Activated CD4-positive, alpha-beta T cell treated with anti-CD3 and anti-CD28 coated beads, Interleukin-10, Interleukin-2, amounts not matched to agents 100 ng/mL and 50 ng/mL, durations not matched to agents 16 hours and 8 hours (primary cell): ENCODE results near the gene TPRG1L.
"Not testable (repeated sequence)": the region's sequence is repeated elsewhere in the genome, so short reads cannot be mapped to it uniquely, and the experiment has no call there.

Experiments
- DNase-seq: peaks from one replicate; pipeline ENCODE4 v3.0.0-alpha.2; 2020

TPRG1L gene

GRCh38 chr1:3624200-3625136 is at the start of gene TPRG1L:
TPRG1L (plus strand) TSS chr1:3625015; CDS start chr1:3625073, 58 bp downstream.
- peak; percentile 99 for DNase-seq

- not testable (repeated sequence) for DNase-seq
Observed at GRCh38 chr1:3575515-3575914, 49.3 kb upstream of the TPRG1L start.

- DNase-seq = no peak
Observed at GRCh38 chr1:3575993-3576392, 48.8 kb upstream of the TPRG1L start.

GRCh38 chr1:3577300-3577699 is 47.5 kb upstream of the TPRG1L start:
- no peak for DNase-seq

- DNase-seq = no peak
Observed at GRCh38 chr1:3577711-3578432, 46.9 kb upstream of the TPRG1L start.

- no peak for DNase-seq
Observed at GRCh38 chr1:3578433-3578805, 46.4 kb upstream of the TPRG1L start.

DNA sequence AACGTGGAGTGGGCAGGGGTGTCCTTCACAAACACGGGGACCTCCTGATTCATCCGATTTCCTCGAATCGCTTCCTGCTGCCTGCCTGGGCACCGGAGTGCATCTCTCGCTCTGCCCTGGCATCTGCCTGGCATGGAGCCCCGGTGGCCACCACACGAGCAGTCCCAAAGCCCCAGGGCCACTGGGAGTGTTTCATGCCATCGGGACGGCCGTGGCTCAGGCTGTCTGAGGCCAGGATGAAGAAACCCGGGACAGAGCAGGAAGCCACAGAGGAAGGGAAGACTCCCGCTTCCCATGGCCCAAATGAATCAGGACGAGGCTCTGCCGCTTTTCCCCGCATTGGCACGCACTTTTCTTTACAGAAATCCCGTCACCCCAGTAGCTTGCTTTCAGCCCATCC is 45.9 kb upstream of the TPRG1L start:
- no peak for DNase-seq

DNA sequence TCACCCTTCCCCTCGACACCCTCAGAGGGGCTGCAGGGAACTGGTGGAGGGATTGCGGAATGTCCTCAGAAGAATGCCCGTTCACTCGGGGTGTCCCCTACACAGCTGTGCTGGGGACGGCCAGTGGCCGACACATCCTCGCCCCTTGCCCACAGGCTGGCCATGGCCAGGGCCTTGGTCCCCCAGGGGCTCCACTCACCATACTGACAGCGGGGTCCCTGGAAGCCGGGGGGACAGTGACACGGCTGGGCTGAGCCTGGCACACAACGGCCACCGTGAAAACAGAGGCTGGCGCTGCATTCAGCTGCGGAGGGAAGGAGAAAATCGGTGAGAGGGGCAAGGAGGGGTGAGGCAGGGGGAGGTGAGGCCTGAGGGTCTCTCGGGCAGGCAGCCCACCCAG is 45.2 kb upstream of the TPRG1L start:
- DNase-seq = no peak

DNA sequence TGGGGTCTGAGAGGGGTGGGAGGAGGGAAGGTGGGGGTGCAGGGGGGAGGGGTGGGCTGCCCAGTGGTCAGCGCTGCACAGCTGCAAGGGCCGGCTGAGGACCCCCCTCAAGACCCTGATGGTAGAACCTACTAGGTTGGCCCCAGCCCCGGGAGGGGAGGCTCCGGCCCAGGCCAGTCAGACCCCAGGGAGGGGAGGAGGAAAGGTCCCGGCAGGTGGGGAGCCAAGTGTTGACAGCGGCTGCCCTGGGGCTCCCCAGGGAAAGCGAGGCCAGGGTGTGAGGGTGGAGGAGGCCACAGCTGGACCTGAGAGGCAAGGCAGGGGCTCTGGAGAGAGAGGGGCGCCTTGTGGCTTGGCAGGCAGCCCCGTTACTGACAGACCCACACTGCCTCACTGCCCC is 44.6 kb upstream of the TPRG1L start:
- DNase-seq = no peak

DNA sequence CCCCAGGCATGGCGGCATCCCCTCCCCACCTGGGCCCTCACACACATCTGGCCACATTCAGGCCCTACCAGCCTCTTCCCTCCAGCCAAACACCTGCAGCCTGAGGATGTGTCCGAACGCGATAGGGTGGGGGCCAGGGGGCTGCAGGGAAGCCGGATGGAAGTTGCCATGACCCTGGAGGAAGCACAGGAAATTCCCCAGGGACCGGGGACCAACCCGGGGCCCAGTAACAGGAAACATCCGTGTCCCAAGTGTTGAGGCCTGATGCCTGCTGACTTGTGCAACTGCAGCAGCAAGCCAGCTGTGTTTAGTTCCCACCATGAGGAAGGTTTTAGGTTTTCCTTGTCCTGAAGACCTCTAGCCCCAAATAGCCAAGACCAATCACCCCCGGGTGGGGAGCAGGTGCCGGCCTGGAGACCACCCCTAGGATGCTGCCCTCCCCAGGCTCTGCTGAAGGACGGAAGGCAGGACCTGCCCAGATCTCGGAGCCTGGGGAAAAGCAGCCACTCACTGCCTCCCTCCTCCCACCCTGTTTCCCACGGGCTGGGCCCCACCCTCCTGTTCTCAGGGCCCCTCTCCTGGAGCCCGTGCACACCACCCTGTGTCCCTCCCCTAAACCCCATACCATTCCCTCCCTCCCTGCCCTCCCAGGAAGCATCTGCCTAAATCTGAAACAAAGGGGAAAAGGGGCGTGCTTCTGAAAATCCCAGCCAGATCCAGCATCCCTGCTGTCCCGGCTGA is 43.3 kb upstream of the TPRG1L start:
- no peak for DNase-seq

- not testable (repeated sequence) for DNase-seq
Observed at GRCh38 chr1:3583751-3584150, 41.1 kb upstream of the TPRG1L start.

- no peak for DNase-seq
Observed at GRCh38 chr1:3584915-3585314, 39.9 kb upstream of the TPRG1L start.

GRCh38 chr1:3585353-3585868 is 39.4 kb upstream of the TPRG1L start:
- DNase-seq = not testable (repeated sequence)

- DNase-seq = no peak
Observed at GRCh38 chr1:3585940-3586568, 38.8 kb upstream of the TPRG1L start.

DNA sequence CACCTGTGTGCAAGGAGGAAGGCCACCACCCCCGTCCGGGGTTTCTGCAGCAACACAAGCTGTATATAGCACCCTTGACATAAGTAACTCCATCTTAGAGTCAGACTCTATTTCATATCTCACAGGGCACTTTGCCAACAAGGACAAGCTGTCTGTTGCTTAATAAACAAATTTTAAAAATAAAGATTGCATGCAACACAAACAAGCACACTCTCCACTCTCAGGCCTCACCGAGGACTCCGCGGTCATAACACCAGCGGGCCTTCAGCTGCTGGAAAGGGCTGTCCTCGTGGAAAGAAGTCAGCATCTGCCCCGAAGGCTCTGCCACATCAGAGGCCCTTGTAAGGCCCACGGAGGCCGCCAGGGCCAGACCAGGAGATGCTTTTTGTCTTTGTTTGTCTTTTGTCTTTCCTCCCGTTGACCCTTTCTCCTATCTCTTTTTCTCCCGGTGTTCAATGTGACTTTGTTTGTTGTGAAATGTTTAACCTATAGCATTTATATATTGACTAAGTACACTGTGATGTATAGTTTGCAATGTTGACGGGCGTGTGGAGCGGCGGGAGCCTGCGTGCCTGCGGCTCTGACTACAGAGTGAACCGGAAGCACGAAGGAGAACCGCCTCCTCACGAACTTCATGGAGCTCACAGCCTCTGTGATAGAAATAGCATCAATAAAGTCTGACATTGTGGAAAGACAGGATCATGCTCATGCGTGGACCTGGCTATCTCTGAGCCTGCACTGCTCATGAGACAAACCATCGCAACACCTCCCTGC is 37.6 kb upstream of the TPRG1L start:
- no peak for DNase-seq

GRCh38 chr1:3588395-3588794 is 36.4 kb upstream of the TPRG1L start:
- no peak for DNase-seq

- no peak for DNase-seq
Observed at GRCh38 chr1:3590139-3590763, 34.6 kb upstream of the TPRG1L start.

- no peak for DNase-seq
Observed at GRCh38 chr1:3590951-3591865, 33.6 kb upstream of the TPRG1L start.

DNA sequence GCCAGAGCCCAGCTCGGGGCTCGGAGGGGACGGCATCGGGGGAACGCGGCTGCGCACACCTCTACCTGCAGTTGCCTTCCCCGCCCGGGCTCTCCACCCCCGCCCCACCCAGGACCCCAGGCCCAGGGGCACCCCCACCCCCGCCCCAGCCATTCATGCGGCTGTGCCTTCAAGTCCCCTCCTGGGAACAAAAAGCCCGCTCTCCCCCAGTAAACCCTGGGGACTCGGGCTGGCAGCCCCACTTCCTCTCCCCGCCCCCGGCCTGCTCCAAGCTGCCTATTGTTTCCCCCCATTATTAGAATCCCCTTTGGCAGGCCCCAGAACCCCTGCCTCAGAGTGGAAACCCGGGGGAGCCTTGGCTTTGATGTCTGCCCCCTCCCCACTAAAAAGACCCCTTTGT is 31.5 kb upstream of the TPRG1L start:
- no peak for DNase-seq

DNA sequence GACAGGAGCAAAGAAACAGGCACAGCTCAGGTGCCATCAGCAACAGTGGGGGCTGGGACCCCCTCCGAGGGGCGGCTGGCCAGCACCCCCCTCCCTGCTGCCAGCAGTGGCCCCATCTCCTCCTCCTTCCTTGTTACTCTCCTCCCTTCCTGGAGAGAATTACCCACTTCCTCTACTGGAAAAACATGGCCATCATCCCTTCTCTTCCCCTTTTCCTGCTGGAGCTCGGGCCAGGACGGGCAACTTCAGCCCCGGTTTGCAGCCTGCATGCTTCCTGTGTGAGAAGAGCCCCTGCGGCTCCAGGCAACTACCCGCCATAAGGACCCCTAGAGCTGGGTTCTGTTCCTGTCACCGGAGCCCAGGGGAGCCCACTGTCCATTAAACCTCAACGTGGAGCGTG is 31.1 kb upstream of the TPRG1L start:
- DNase-seq = no peak
